ENCODE results near the gene GPR18.

The GPR18 gene

DNA sequence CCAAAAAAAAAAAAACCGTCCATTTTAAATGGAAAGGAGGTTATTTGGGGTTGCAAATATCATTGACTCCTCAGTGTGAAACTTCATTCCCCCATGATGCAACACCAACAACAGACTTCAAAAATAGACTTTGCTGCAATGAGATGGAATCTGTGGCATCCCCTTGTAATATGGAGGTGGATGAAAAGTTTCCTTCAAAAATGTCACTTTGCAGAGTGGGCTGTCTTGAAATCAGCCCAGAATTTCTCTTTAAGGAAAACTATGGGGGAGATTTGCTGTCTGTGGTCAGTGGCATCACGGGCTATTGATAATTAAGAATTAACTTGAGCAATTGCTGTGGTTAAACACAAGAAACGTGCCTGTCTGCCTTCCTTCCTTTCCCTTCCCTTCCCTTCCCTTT lies 1.5 kb downstream of the GPR18 start:
- Histone ChIP-seq H3K9me3 (ENCODE audit: severe bottlenecking) (no peaks in the 10 kb centered on the region), H3K36me3 (ENCODE audit: low read depth) (peaks cover 29% of the 10 kb centered on the region; the same call in 1 of the 2 replicates), H3K27ac (ENCODE audit: poor library complexity, severe bottlenecking) (no peak overlapping the region), H3K4me1 (ENCODE audit: insufficient read depth, poor library complexity, severe bottlenecking) (no peaks in the 10 kb centered on the region), H3K27me3 (ENCODE audit: insufficient read depth, poor library complexity, severe bottlenecking) (no peaks in the 10 kb centered on the region), H3K4me3 (ENCODE audit: severe bottlenecking) (no peak overlapping the region)
- ATAC-seq (ENCODE audit: low read depth) (no peak), DNase-seq (ENCODE audit: low spot score) (no peak)
- no peak for TF ChIP-seq CTCF (IDR thresholded peaks at IDR 0.05; ENCODE audit: poor library complexity, severe bottlenecking)

GRCh38 chr13:99256283-99256682 lies 1.9 kb downstream of the GPR18 start:
- ATAC-seq (ENCODE audit: low read depth) (no peak), DNase-seq (ENCODE audit: low spot score) (no peak)
- TF ChIP-seq CTCF (IDR thresholded peaks at IDR 0.05; ENCODE audit: poor library complexity, severe bottlenecking), result no peak
- H3K27ac ChIP-seq (ENCODE audit: poor library complexity, severe bottlenecking), result no peak overlapping the region
- H3K4me3 ChIP-seq (ENCODE audit: severe bottlenecking), result no peak overlapping the region
- H3K4me1 ChIP-seq (ENCODE audit: insufficient read depth, poor library complexity, severe bottlenecking), result no peaks in the 10 kb centered on the region
- H3K9me3 ChIP-seq (ENCODE audit: severe bottlenecking), result no peaks in the 10 kb centered on the region
- no peaks in the 10 kb centered on the region for H3K27me3 ChIP-seq (ENCODE audit: insufficient read depth, poor library complexity, severe bottlenecking)
- H3K36me3 ChIP-seq (ENCODE audit: low read depth), result peaks cover 29% of the 10 kb centered on the region; the same call in 1 of the 2 replicates

DNA sequence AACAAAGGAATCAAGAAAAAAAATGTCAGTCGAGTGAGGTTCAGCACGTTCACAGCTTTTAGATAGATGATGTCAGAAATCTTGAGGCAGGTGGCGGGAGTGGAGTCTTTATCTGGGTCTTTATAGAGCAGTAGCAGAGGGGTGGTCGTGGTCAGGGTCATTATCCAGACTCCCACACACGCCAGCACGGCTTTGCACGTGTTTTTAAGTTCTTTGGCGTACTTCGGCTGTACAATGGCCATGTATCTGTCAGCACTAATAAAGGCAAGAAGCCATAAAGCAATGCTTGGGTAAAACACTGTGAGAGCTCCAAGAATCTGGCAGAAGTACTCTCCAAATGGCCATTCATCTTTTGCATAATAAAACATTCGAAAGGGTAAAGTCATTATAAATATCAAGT lies 2.9 kb downstream of the GPR18 start:
- Histone ChIP-seq H3K27ac (ENCODE audit: poor library complexity, severe bottlenecking) (no peak overlapping the region), H3K27me3 (ENCODE audit: insufficient read depth, poor library complexity, severe bottlenecking) (no peaks in the 10 kb centered on the region), H3K36me3 (ENCODE audit: low read depth) (peaks cover 33% of the 10 kb centered on the region; the same call in 1 of the 2 replicates), H3K4me1 (ENCODE audit: insufficient read depth, poor library complexity, severe bottlenecking) (no peaks in the 10 kb centered on the region), H3K9me3 (ENCODE audit: severe bottlenecking) (no peaks in the 10 kb centered on the region), H3K4me3 (ENCODE audit: severe bottlenecking) (no peak overlapping the region)
- ATAC-seq (ENCODE audit: low read depth), result no peak
- no peak for DNase-seq (ENCODE audit: low spot score)
- no peak for TF ChIP-seq CTCF (IDR thresholded peaks at IDR 0.05; ENCODE audit: poor library complexity, severe bottlenecking)

- no peak for ATAC-seq (ENCODE audit: low read depth)
- H3K9me3 ChIP-seq (ENCODE audit: severe bottlenecking), result no peaks in the 10 kb centered on the region
- TF ChIP-seq CTCF (IDR thresholded peaks at IDR 0.05; ENCODE audit: poor library complexity, severe bottlenecking), result no peak
- H3K4me3 ChIP-seq (ENCODE audit: severe bottlenecking), result no peak overlapping the region
- H3K27ac ChIP-seq (ENCODE audit: poor library complexity, severe bottlenecking), result no peak overlapping the region
- H3K4me1 ChIP-seq (ENCODE audit: insufficient read depth, poor library complexity, severe bottlenecking), result no peaks in the 10 kb centered on the region
- H3K27me3 ChIP-seq (ENCODE audit: insufficient read depth, poor library complexity, severe bottlenecking), result no peaks in the 10 kb centered on the region
- DNase-seq (ENCODE audit: low spot score), result no peak
- H3K36me3 ChIP-seq (ENCODE audit: low read depth), result peaks cover 33% of the 10 kb centered on the region
These were observed 3.3 kb downstream of the GPR18 start for GRCh38 chr13:99254830-99255229.

DNA sequence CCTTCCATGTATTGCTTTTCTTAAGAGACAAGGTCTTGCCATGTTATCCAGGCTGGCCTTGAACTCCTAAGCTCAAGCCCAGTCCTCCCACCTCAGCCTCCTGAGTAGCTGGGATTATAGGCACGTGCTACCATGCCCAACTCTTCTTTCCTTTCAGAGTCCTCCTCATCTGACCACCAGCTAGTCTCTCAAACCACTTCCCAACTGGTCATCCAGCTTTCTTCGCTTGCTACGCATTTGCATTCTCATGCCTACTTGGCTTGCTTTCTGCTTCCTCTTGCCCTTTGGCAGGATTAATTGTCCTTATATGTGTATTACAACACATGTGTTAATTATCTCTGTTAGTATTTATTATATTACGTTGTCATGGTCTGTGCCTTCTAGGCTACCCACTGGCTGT lies 6.3 kb downstream of the GPR18 start:
- no peak for ATAC-seq (ENCODE audit: low read depth)
- no peak overlapping the region for H3K27ac ChIP-seq (ENCODE audit: poor library complexity, severe bottlenecking)
- no peaks in the 10 kb centered on the region for H3K9me3 ChIP-seq (ENCODE audit: severe bottlenecking)
- no peak for DNase-seq (ENCODE audit: low spot score)
- no peak for TF ChIP-seq CTCF (IDR thresholded peaks at IDR 0.05; ENCODE audit: poor library complexity, severe bottlenecking)
- no peak overlapping the region for H3K4me3 ChIP-seq (ENCODE audit: severe bottlenecking)
- H3K4me1 ChIP-seq (ENCODE audit: insufficient read depth, poor library complexity, severe bottlenecking), result no peaks in the 10 kb centered on the region
- H3K36me3 ChIP-seq (ENCODE audit: low read depth), result peaks cover 45% of the 10 kb centered on the region
- no peaks in the 10 kb centered on the region for H3K27me3 ChIP-seq (ENCODE audit: insufficient read depth, poor library complexity, severe bottlenecking)
